Endothelial cell of umbilical vein (primary cell): ENCODE measurements around the gene TEX19.

ENCODE experiments used
- CTCF ChIP-seq, 2 donors: IDR thresholded peaks; 1 replicate in 1 of 2; 2 replicates in 1 of 2; pipeline ENCODE4 v1.5.1; 2011; ENCODE audit warnings: low read length in 2 of 2, mild to moderate bottlenecking in 2 of 2, moderate library complexity in 2 of 2, control low read depth in 1 of 2, inconsistent platforms in 1 of 2, low read depth in 1 of 2; ENCODE audit not compliant: insufficient read depth in 1 of 2; ENCODE audit errors: extremely low read depth in 1 of 2
- EZH2 ChIP-seq: IDR thresholded peaks from 2 replicates; pipeline ENCODE4 v1.6.1; 2012; ENCODE audit warnings: borderline replicate concordance, low read depth, mild to moderate bottlenecking, moderate library complexity, low read length, inconsistent platforms; ENCODE audit not compliant: severe bottlenecking
- FOS ChIP-seq: IDR thresholded peaks from 2 replicates; pipeline ENCODE4 v1.6.1; 2011; ENCODE audit warnings: mild to moderate bottlenecking, low read length, moderate library complexity, borderline replicate concordance; ENCODE audit not compliant: insufficient read depth
- MAX ChIP-seq: IDR thresholded peaks from 2 replicates; pipeline ENCODE4 v1.6.1; 2011; ENCODE audit not compliant: insufficient read depth, insufficient read length
- POLR2A ChIP-seq: IDR thresholded peaks from 2 replicates; pipeline ENCODE4 v1.6.1; 2012; ENCODE audit warnings: low read depth, mild to moderate bottlenecking, control low read depth, low read length
- POLR2AphosphoS5 ChIP-seq: IDR thresholded peaks from 2 replicates; pipeline ENCODE4 v1.6.1; 2012; ENCODE audit warnings: low read depth, mild to moderate bottlenecking, control low read depth, low read length, moderate library complexity; ENCODE audit not compliant: insufficient read depth

GRCh38 chr17:82328994-82329507 lies 30.0 kb upstream of the TEX19 start:
- TF ChIP-seq POLR2AphosphoS5 (no peak), CTCF (IDR thresholded peaks at IDR 0.05; ENCODE audit: extremely low read depth in 1 of 2, insufficient read depth in 1 of 2, low read depth in 1 of 2, low read length in 2 of 2) (no peak), EZH2 (no peak), POLR2A (no peak), FOS (no peak), MAX (no peak)
